Activated CD4-positive, alpha-beta T cell treated with anti-CD3 and anti-CD28 coated beads for 1 hour (primary cell): Measurements from ENCODE around the gene ECSCR.
"Not testable (repeated sequence)": the region's sequence is repeated elsewhere in the genome, so short reads cannot be mapped to it uniquely, and the experiment has no call there.

ENCODE experiments used
- DNase-seq: peaks from one replicate; pipeline ENCODE4 v3.0.0-alpha.2; 2020

ECSCR gene

DNA sequence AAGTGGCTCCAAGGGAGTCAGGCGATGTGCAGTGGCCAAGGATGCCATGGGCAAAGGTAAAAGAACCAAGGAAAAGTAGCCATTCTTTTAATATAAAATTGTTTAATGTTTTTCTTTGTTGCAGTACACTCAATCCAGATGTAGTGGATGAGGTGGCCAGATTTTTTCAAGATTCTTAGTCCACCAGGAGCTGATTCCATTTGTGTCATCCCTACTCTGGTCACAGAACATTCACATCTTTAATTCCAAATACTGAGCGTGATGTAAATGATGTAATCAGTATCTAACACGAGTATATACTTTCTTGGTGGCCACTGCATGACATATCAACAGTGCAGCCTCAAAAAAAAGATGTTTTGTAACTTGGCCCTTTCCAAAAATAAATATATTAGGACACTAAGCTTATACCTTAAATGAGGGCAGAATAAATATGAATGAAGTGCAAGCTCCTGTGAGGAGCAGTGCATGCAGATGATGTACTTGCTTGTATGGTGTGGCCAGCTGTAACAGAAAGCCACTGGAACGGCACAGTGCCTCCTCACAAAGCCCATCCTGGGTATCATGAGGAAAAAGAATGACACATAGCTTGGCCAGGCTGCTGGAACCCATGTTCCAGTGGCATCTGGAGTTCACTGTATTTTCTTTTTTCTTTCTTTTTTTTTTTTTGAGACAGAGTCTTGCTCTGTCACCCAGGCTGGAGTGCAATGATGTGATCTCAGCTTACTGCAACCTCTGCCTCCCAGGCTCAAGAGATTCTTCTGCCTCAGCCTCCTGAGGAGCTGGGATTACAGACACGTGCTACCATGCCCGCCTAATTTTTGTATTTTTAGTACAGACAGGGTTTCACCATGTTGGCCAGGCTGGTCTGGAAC is 52.2 kb downstream of the ECSCR start:
- DNase-seq = no peak

DNA sequence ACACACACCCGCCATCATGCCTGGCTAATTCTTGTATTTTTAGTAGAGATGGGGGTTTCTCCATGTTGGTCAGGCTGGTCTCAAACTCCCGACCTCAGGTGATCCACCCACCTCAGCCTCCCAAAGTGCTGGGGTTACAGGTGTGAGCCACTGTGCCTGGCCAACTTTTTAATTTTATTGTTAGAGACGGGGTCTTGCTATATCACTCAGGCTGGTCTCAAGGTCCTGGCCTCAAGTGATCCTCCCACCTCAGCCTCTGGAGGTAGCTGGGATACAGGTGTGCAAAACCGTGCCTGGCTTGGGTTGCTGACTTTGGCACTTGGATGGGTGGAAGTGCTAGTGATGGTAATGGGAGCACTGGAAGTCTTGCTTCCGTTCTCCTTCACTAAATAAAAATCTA is 53.4 kb downstream of the ECSCR start:
- not testable (repeated sequence) for DNase-seq

DNA sequence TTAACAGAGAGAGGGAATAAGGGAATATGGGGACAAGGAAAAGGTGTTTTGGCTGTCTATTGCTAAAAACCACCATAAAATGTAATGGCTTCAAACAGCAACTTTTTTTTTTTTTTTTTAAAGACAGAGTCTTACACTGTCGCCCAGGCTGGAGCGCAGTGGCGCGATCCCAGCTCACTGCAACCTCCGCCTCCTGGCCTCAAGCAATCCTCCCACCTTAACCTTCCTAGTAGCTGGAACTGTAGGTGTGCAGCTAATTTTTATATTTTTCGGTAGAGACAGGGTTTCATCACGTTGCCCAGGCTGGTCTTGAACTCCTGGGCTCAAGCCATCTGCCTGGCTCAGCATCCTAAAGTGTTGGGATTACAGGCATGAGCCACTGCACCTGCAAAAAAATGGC is 54.4 kb downstream of the ECSCR start:
- no peak for DNase-seq

DNA sequence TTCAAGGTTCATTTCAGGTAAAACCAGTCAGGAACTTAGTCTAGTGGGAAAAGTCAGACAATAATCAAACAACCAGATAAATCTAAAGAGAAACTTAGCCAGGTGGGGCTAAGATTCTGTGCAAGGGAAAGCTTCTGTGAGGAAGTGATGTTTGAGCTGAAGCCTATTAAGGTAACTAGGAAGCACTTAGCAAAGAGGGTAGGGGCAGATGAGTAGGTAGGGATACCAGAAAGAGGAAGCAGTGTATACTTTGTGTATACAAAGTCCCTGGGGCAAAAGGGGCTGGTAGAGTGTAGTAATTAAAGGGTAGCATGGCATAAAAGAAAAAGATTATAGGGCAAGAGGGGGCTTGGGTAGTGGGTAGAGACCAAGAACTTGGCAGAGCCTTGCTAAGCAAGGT is 55.0 kb downstream of the ECSCR start:
- DNase-seq = no peak

DNA sequence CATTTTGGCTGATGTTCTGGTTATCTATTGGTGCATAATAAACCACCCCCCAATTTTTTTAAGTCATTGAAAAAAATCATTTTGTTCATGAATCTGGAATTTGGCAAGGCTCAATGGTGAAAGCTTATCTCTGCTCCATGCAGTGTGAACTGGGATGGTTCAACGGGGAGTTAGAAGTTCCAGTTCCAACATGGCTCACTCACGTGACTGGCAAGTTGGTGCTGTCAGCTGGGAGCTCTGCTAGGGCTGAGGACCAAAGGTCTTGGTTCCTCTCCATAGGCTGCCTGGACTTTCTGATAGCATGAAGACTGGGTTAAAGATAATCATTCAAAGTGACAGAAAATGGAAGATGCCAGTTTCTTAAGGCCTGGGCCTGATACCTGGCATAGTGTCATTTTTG is 55.6 kb downstream of the ECSCR start:
- no peak for DNase-seq

DNA sequence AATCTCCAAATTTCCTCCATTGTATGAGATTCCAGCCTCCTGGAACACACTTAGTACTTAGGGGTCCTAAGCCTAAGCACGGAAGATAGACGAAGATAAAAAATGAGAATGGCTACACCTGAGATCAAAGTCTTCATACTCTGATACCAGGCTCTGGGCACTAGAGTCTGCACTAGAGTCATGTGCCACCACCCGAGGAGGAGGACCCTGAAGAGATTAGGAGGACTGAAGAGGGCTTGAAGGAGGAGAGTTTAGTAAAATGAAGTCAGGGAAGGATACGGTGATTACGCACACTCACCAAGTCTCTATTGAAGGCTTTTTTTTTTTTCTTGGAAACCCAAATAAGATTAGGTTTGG is 58.1 kb downstream of the ECSCR start:
- DNase-seq = no peak

DNA sequence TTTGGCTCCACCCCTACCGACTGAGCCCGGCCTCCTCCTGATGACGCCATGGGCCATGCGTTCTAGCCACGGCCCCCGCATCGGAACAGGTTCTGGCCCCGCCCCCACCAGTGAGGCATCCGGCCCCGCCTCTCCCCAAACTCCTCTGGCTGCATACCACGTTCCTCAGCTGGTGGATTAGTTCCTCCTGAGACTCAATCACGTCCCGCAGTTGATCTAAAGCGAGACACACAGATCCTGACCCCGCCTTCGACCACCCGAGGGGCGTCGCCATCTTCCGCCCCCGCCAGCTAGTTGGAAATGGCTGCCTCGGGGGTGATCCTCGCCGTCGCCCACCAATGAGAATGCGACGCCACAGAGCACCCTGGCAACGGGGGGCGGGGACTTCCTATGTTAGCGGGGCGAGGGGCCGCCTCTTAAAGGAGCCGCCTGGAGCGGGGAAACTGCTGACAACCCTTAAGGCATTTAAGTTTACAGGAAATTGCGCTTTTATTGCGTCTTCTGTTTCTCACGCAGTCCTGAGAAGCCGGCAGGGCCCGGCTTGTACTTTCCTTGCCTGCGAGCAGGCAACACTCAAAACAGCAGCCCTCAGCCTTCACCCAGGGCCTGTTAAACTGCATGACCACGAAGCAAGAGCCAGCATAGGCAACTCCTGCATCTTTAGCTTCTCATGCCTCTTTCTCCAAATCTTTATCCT is 58.6 kb downstream of the ECSCR start, which contains the start of gene SPATA24:
Gene SPATA24 (minus strand): TSS at position 303 of the 697 bp plus-strand sequence. CDS start 29 bp downstream, at position 274.
- DNase-seq = peak; percentile 97

DNA sequence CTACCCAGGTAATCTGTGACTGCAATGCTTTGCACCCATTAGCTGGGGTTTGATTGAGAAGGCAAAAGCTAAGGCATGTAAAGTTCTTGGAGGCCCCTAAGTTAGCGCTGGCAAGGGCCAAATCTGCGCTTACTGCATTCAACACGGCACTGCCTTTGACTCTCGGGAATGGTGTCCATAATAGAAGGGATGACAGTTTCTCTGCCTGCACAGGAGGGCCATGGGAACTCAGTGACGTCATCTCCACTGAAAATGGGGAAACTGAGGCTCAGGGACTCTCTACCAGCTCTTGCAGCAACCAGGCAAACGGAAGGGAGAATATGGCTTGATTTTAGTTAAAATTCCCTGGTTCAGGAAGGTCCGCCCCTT is 59.1 kb downstream of the ECSCR start:
- no peak for DNase-seq

DNA sequence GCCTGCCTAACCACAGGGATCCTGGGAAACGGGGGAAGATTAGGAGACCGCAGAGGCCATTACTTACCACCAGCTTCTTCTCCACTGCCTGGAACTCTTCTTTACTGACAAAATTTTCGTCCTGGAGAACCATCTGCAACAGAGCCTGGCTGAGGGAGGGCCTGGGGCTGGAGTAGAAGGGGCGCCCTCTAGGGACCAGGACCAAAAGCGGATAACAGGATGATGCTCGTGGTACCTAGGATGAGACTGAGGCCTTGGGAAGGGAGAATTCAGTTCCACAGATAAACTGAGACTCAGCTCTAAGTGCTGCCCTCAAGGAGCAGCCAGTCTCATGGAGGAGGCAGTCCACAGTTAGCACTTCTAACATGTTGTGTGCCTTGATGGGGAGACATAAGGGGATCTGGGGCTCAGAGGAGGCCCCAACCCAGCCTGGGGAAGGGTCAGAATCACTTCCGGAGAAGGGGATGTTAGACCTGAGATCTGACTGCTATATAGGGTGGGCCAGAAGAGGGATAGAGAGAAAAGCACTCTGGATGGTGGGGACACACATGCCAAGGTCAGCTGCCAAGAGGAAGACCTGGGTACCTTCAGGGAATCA is 59.9 kb downstream of the ECSCR start:
- DNase-seq = no peak

DNA sequence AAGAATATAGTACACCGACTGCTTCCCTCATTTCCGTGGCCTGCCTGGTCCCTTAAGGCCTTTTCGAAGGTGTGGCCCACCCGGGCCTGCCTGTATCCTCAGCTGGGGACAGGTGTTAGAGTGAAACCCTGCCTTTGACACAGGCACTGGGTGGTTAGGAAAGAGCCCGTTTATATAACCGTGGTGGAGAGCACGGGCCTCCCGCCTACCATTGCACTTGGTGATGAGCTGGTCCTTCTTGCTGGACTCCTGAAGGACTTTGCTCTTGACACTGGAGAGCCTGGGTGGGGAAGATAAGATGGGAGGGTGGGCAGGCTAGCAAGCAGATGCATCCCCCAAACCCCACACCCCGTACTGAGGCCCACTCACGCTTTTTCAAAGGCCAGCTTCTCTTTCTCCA is 61.0 kb downstream of the ECSCR start:
- no peak for DNase-seq

DNA sequence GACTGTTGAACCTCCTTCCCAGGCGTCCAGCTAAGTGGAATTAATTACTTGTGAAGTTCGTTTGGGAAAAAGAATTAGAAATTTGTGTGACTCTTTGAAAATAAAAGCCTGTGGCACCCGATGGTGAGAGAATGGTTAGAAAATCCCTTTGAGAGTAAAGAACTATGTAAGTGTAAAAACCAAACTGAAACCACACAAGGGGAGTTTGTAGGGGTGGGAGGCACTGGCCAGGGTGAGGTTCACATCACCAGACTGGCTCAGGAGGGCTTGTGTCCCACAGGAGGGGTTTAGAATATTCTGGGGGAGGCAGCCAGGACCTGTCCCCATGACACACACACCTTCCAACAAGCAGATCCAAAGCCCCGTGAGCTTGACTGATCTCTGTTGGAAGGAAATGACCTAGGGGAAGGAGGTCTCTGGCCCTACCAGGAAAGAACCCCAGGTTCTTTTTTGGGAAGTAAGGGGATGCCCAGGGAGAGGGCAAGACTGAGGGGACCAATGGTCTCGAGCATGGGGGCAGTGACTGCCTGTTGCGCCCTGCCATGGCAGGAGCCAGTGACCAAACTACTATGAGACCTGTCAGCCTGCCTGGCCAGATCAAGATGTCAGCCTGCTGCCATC is 62.9 kb downstream of the ECSCR start:
- no peak for DNase-seq
